NCI-H1436 (cell line): ENCODE data around the gene DKK3.

Experiments used
- DNase-seq: peaks from one replicate; lab custom pipeline; 2025; lab: John Stamatoyannopoulos, UW

DKK3 gene

DNA sequence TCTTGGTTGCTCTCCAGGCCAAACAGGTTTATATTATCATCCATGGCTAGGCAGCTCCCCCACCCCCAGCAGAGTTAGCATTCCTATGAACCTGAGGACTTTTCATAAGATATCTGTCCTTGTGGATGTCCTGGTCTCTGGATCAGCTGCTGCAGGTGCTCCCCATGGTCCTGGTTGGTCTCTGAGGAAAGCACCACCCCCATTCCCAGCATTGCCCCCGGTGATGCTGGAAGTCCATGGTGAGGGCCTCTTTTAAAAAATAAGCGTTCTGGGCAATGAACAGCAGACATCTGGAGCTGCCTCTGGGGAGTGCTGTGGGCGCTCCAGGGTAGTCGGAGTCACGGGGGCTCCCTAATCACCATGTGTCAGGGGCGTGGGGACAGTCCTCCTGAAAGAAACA, 26.6 kb downstream of the DKK3 start:
- no peak for DNase-seq

DNA sequence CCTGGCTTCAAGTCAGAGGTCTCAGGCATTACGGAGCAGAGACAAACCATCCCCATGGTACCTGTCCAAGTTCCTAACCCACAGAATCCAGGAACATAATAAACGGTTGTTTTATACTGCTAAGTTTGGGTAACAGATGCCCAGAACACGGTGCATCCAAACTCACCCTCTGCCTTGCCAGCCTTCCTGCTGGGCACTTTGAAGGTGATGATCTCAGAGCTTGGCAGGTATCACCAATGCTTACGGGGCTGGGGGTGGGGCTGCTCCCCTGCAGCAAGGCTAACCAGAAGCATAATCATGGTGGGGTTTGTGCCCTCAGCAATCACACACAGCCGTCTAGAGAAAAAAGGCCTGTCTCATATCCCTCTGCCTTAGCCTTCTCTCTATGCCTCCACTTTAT, 27.1 kb downstream of the DKK3 start:
- DNase-seq: no peak

DNA sequence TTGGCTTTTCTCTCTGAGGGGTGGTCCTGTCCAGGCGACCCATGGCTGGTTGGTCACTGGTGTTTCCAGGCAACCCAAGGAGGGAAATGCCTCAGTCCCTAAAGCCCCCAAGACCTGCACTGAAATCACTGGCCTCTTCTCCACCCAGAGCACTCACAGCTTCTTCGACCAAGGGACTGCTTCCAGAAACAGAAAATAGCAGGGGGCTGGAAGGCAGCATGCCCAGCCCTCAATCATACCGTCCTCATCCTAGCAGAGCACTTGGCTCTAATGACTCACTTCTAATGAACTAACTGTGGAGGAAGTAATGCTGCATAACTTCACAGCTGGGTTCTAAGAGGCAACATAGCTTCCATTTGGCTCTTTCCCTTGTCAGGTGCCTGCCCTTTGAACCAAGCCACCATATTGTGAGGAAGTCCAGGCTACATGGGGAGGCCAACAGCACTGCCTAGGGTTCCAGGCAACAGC, 27.6 kb downstream of the DKK3 start:
- no peak for DNase-seq

DNA sequence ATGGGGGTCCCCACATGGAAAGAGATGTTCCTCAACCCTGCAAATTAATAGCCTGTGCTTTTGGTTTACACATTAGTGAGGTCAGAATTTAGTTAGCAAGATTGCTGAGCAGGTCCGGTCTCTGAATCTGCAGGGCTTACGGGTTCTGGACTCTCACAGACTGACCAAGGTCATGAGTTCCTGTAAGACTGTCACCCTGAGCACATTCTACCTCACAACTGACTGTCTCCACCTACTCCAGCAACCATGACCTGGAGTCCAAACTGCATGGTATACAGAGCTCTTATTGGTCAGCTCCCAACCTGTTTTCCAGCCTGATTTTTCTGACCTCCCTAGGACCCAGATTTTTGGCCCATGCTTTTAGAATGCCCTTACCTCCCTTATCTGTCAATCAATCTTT, 28.2 kb downstream of the DKK3 start:
- no peak for DNase-seq

DNA sequence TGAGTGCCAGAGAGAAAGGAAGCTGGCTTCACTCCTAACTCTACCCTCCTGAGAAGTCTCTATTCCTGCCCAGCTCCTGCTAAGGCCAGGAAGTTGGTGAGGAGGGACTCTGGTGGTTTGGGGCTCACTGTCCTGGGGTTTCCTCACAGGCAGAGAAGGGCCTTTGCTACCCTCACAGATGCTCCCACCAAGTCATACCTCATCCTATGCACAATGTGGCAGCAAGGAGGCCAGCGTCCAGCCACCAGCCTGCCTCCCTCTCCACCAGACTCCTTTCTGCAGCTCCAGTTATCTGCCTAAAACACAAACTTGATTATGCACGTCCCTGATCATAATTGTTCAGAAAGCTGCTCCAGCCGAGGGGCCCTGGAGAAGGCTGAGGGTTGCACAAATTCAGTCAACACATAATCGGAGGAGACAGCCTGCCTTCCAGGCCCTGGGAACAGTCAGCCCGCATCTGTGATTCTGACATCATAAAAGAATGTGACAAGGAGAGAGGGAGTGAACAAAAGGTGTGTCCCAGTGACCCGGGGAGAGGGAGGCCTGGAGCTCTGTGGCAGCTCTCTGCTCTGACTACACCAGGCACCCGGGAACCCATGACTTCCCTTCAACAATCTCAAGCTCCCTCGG, 28.8 kb downstream of the DKK3 start:
- no peak for DNase-seq

DNA sequence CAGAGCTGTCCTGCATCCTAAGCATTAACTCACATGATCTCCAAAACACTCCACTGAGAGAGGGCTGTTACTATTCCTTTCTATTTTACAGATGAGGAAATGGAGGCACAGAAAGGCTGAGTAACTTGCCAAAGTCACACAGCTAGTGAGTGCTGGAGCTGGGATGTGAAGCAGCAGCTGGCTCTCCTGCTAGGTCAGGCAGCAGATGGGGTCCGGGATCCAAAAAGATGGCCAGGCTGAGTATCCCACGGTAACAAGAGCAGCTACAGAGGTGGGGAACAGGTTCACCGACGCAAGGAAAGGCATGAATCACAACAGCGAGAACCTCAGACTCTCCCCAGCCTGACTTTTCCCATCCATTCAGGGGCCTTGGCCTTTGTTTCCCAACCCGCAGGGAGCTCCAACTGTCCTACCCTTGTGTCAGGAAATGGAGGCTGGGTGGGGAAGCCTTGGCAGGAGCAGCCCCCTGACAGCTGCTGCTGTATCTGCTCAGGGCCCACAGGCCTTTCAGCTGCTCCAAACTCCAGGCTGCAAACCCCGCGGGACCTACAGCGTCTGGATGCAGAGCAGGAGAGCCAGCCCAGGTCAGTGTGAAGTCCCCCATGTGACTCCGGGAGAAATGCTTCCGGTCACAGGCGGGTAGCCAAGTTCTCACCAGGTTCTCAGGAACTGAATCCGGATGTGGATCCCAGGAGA, 29.5 kb downstream of the DKK3 start:
- DNase-seq: no peak

DNA sequence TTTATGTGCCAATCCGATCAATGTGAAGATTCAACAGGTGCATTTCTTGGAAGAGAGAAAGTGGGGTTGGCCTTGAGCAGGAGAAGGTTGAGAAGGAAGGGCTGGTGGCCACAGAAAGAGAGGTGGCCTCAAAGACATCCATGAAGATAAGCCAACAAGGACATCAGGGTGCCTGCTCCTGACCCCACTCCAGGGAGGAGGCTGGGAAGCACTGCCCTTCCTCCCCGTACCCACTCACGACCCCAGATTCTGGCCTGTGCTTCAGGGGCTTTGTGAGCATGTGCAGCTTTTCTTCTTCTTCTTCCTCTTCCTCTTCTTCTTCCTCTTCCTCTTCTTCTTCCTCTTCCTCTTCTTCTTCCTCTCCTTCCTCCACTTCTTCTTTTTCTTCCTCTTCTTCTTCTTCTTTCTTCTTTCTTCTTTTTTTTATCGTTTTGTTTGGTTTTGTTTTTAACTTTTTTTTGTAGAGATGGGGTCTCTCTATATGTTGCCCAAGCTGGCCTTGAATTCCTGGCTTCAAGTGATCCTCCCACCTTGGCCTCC, 30.3 kb downstream of the DKK3 start:
- DNase-seq: no peak

DNA sequence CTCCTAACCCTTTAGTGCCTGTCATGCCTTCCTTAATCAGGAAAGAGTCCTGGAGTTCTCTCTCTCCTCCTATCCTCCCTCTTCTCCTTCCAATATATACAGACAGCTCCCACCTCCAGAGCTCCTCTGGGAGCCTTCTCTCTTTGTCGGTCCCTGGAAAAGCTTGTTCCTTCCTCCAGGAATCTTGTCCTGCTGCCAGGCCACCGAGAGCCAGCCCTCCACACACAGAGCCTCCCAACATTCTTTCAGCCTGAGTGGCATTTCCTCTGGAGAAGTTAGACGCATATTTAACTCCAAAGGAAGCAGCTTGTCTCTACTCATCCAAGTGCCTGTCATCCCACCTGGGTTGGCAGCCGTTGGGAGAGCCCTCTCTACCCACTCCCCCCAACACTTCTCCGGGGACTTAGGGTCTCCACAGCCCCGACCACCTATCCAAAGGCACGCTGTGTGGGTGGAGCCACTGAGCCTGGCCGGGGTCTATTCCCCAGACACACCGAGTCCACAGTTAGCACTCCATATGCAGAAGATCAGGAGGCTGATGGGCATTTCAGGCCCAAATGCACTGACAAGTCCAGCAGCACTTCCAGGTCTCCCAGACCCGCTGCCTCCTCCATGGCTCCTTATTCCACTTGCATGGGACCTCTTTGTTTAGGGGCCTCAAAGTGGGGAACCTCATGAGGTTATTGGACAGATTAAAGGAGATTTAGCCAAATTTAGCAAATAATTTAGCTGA, 31.1 kb downstream of the DKK3 start:
- DNase-seq: no peak

DNA sequence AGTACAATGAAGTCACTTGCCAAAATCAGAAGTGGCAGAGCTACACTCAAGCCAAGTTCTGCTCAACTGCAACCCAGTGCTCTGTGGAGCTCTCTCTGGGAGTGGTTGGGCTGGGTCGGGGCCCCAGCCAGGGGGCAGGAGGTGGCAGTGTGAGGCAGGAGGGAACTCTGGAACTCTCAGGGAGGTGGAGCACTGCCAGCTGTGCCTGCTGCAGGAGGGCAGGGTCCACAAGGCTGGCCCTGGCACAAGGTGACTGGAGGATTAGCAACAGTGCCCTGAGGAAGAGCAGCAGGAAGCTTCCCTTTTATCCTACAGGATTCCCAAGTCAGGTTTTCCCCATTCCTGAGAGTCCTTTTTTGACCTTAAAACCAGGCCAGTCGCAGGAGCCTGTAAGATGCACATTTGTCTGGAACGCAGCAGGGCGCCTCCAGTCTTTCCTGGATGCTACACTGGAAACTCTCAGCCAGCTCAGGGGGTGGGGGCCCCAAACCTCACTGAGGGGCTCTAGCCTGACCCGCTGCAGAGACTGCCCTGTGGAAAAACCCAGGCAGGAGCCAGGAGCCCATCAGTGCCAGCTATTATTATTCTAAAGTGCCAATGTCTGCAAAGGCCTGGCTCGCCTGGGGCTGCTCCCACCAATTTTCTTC, 31.8 kb downstream of the DKK3 start:
- no peak for DNase-seq

DNA sequence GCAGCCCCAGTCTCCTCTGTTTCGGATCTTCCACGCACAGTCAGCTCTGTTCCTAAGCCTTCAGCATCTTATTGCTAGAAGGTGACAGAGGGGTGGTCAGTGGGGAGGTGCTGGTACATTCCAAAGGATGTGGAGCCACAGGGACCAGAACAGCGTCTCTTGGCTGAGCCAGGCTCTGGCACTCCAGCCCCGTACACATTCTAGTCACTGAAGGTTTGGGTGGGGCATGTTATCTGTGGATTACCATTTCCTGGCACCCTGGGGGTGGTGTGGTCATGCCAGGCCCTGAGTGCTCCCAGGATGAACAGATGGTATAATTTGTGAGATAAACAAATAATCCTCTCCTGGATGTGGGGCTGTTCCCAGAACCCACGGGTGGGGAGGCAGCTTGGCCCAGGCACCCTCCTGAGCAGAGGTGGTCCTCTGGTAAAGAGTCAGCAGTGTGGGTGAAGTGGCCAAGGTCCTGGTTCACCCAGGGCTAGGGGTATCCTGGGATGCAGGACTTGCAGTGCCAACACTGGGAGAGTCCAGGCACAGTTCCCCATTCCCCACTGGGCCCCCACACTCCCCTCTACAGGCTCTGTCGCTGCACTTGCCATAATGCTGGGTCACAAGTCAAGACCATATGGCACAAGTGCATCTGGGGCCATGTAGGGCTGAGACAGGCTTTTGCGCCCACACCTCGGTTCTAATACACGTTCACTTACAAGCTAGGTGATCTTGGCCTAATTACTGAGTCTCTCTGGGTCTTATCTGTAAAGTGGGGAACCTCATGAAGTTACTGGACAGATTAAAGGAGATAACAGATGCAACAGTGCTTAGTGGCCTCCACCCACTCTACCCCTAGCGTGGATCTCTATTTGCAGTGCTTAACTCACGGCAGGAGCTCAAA, 33.0 kb downstream of the DKK3 start:
- no peak for DNase-seq

DNA sequence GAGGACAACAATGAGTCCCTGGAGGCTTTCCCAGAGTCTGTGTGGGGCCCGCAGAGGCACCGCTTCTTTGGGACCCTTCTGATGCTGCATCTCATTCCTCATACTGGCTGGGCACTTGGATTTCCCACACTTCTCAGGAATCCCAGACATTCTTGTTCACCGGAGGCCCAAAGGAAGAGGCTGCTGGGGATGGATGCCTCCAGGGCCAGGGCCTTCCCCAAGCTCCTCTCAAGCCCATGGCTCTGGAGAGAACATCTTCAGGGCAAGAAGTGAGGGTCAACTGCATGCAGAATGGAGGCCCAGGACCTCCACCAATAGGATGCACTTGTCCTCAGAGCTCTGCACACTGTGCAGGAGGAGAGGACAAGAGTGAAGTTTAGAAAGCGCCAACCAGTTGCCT, 34.6 kb downstream of the DKK3 start:
- DNase-seq: no peak

DNA sequence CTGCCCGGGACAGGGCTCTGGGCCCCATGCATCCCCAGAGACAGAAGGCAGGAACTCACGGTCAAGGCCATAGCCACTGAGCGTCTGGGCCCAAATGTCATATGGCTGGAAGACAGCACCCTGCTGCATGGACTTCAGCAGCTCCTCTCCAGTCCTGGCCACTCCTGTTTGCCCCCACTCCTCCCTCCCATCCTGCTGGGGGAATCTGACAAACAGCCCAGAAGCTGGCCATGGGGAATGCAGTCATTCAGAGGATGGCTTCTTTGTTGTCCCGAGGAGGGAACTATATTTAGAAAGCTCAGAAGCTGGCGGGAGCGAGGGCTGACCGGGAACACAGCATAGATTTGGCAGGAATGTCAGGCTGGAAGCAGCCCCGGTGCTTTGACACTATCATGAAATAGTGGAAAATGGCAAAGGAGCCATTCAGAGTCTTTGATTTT, 35.0 kb downstream of the DKK3 start:
- no peak for DNase-seq

DNA sequence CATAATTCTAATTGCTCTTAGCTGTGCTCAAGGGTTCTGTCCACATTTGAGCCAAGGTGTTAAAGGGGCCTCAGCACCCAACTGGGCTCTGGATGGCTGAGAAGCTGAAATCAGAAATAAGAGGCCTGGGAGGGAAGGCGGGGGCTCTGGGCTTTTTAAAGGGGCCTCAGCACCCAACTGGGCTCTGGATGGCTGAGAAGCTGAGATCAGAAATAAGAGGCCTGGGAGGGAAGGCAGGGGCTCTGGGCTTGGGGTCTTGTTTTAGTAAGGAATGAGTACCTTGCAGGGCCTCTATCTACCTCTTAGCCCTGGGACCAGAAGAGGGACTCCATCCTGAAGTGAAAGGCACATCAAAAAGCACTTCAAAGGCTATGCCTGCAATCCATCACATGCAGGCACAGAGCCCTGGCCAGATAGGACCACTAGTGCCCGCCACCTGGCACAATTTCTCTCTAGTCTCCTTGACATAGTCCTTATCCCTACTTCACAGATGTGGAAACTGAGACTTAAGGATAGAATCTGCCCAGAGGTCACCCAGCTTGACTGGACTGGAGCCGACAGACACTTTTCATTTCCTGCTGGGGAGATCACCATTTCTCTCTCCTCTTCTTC, 35.6 kb downstream of the DKK3 start:
- DNase-seq: no peak

DNA sequence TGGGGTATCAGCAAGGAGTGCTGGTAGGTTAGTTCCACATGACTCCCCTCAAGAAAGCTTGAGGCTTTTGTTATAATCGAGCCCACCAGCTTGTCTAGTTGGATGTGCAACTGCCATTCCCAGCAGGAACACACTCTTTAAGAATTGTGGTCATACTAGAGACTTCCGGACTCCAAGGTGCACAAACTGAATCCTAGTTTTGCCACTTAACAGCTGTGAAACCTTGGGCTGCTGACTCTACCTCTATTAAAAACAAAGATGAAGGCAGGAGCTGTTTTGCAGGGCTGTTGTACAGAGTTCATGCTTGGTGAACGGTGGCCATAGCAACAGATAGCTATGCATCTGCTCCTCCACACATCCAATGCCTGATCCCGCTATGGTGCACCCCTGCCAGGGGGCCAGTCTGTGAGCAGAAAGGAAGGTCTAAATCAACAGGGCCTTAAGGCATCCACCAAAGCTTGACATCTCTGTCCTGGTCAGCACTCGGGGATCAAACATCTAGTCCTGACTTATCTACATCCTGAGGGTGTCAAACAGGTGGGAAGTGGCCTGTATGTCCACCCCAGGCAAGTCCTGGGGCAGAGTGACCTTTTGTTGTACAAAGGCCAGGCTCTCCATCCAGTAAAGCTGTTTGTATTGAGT, 36.4 kb downstream of the DKK3 start:
- DNase-seq: no peak

DNA sequence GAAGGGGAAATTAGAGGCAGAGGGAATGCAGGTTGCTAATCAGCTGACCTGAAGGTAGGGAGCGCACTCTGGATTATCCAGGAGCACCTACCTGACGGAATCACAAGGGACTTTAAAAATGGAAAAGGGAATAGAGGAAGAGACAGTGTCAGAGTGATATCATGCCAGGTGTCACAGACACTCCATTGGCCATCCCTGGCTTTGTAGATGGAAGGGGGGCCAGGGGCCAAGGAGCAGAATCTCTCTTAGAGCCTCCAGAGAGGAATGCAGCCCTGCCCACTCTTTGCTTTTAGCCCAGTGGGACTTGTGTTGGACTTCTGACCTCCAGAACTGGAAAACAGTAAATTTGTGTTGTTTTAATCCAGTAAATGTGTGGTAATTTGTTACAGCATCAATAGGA, 37.9 kb downstream of the DKK3 start:
- DNase-seq: no peak

DNA sequence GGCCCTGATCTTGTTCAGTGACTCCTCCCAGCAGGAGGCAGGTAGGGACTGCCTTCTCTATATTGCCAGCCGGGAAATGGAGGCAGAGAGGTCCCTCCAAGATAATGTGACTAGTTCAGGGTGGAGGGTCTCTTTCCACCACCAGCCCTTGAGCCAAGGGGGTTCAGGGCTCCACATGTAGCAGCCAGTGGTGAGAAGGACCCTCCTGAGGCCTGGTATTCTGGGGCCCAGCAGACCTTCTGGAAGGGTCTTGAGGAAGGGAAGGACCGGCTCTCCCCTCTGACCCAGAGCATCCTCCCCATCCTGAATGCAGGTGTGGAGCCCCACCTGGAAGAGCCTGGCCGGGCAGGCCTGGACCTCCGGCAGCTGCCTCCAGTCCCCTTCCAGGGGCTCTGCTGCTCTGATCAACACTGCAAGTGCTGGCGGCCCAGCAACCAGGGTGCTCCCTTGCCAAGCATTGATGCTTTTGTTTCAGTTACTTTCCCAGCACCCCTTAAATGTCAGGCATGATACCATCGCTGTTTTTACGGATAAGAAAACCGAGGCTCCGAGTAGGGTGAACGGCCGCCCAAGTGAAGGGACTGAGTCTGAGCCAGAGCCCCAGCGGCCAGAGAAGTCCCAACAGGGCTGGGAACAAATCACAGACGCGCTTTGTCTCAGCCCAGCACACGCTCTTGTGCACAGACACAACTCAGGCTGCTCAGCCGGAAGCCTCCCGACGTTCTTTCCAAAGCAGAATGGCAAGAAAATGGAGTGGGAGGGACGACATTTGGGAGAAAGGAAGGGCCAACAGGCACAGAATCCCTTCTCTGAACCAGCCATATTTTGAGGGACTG, 38.8 kb downstream of the DKK3 start:
- no peak for DNase-seq

DNA sequence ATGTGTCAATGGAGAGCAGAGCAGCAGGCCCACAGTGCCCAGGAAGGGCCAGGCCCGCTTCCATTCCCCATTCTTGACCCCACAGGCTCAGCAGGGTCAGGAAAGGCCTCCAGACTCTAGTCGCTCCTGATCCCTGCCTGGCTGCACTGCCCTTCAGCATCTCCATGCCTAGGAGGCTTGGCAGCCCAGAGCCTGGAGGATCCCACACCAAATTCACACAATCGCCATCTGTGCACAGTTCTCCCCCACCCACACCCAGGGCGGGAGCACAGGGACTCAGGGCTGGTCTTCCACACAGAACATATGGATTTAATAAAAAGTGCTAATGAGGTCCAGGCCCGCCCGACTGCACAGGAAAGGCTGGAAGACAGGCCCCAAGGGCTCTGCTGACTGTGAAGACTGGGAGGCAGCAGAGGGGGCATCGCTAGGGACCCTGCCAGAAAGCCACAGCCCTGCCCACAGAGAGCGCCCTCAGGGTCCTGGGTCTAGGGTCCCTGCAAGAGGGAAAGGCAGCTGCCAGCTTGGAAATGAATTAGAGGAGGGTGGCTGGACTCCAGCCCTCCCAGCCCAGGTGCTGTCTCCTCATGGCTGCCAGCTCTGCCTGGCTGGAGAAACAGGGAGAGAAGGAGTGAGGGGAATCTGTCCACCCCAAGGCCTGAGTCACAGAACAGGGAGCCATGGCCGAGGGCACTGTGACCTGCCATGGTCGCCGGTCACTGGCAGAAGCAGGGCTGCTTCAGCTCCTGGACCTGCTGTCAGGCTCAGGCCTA, 39.7 kb downstream of the DKK3 start:
- DNase-seq: no peak

DNA sequence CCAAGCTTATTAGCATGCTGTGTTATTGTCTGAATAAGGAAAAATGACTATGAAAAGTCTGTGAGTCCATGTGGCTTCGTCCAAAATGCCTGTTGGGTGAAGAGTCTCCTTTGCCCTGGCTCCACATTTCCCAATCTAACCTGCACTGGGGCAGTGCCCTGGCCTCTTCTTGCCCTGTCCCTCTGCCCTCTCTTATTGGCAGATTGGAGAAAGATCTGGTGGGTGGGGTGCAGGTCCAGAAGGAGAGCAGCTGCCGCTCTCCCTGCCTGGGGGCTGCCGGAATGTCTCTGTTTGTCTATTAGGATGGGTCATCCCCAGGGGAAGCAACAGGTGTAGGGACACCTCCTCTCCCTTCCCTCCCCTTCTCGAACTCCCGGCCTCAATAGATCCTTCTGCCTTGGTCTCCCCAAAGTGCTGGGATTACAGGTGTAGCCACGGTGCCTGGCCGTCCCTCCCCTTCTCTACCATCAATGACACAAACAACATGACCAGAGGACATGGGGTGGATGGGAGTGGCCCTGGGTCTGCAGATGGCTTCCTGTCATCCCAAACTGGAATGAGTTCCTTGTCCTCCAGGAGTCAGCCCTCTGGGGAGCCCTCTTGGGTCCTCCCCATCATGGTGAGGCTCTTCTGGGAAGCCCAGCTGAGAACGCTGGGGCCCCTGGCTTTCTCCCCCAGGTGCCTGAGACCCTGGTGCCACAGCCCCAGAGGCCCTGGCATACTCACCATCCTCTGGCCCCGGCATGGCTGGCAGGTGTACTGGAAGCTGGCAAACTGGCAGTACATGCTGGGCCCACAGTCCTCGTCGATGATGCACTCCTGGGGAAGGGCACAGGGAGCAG, 40.5 kb downstream of the DKK3 start:
- DNase-seq: no peak
